ENCODE measurements around the gene C22orf31. TPM values are rescaled to one million over a fixed set of nuclear protein-coding genes. Genes with fewer than 3 reads are reported as not detected.

C22orf31 gene
- polyA plus RNA-seq, 2 of the 4 experiments (the other 2 are of a cell fraction): not detected

GRCh38 chr22:29102300-29102699 lies 40.7 kb upstream of the C22orf31 start:
- 93% methylated on average over 2 of the region's 2 CpGs for WGBS (ENCODE audit: missing lambda C conversion rate)
- ChIA-PET POLR2A (no interaction called here), CTCF (no interaction called here)
- DNase-seq (ENCODE audit: low read depth in 1 of 2, low spot score in 1 of 2) (no peak), FAIRE-seq (no peak), ATAC-seq (no peak)
- Histone ChIP-seq H3K4me2 (no peak overlapping the region), H3K27ac (no peak overlapping the region), H3K9me3 (no peaks in the 10 kb centered on the region), H3K4me3 (no peak overlapping the region), H3K4me1 (no peaks in the 10 kb centered on the region)
- no peak for TF ChIP-seq HMGXB4 (CRISPR knock-in tag; IDR thresholded peaks at IDR 0.05; ENCODE audit: borderline replicate concordance)
- no peak for TF ChIP-seq ZC3H11A (IDR thresholded peaks at IDR 0.05)
- TF ChIP-seq CHD2 (IDR thresholded peaks at IDR 0.05; ENCODE audit: low read length, partially characterized antibody): no peak
- no peak for TF ChIP-seq JUN (IDR thresholded peaks at IDR 0.05)
- TF ChIP-seq MAFK (IDR thresholded peaks at IDR 0.05; ENCODE audit: partially characterized antibody): no peak
- TF ChIP-seq CHD4 (IDR thresholded peaks at IDR 0.05; ENCODE audit: borderline replicate concordance): no peak
- TF ChIP-seq HOXB5 (CRISPR knock-in tag; IDR thresholded peaks at IDR 0.05): no peak
- TF ChIP-seq POLR2A (IDR thresholded peaks at IDR 0.05; ENCODE audit: low read length): no peak
- TF ChIP-seq RARB (CRISPR knock-in tag; IDR thresholded peaks at IDR 0.05): no peak
- no peak for TF ChIP-seq REST (IDR thresholded peaks at IDR 0.05)
- no peak for TF ChIP-seq ELK1 (IDR thresholded peaks at IDR 0.05; ENCODE audit: low read depth, low read length)
- TF ChIP-seq JUNB (IDR thresholded peaks at IDR 0.05): no peak
- no peak for TF ChIP-seq FOSL2 (IDR thresholded peaks at IDR 0.05)
- TF ChIP-seq FOSL2 (CRISPR knock-in tag; IDR thresholded peaks at IDR 0.05): no peak
- no peak for TF ChIP-seq USF2 (IDR thresholded peaks at IDR 0.05)
- TF ChIP-seq ESRRA (IDR thresholded peaks at IDR 0.05; ENCODE audit: borderline replicate concordance, low read length): no peak
- no peak for TF ChIP-seq NR3C1 (IDR thresholded peaks at IDR 0.05)
- no peak for TF ChIP-seq POLR2AphosphoS2 (conservative IDR thresholded peaks at IDR 0.05; ENCODE audit: low read length)
- TF ChIP-seq CBX8 (IDR thresholded peaks at IDR 0.05): no peak

GRCh38 chr22:29098296-29098695 lies 36.7 kb upstream of the C22orf31 start:
- no peak overlapping the region for H3K4me3 ChIP-seq
- POLR2A ChIA-PET: no interaction called here
- H3K27ac ChIP-seq: no peak overlapping the region
- no peaks in the 10 kb centered on the region for H3K9me3 ChIP-seq
- WGBS (ENCODE audit: missing lambda C conversion rate): 91% methylated on average over 2 of the region's 2 CpGs
- DNase-seq (ENCODE audit: low read depth in 1 of 2, low spot score in 1 of 2) (no peak), ATAC-seq (no peak), FAIRE-seq (no peak)
- no peak overlapping the region for H3K4me2 ChIP-seq
- CTCF ChIA-PET: interaction anchor here (0.6 kb wide), 1 partner anchor 13 kb away, joined by 3 read pairs; no protein-coding TSS in a partner anchor
- no peaks in the 10 kb centered on the region for H3K4me1 ChIP-seq
- TF ChIP-seq HEYL (CRISPR knock-in tag; IDR thresholded peaks at IDR 0.05) (no peak), FOSB (CRISPR knock-in tag; IDR thresholded peaks at IDR 0.05) (no peak), BHLHE40 (IDR thresholded peaks at IDR 0.05; ENCODE audit: low read depth, low read length) (no peak), CEBPB (IDR thresholded peaks at IDR 0.05) (no peak), POLR2AphosphoS2 (conservative IDR thresholded peaks at IDR 0.05; ENCODE audit: low read length) (no peak), ZC3H11A (IDR thresholded peaks at IDR 0.05) (no peak), ATOH8 (CRISPR knock-in tag; IDR thresholded peaks at IDR 0.05; ENCODE audit: low read depth) (no peak), RFX5 (IDR thresholded peaks at IDR 0.05) (no peak), ESRRA (IDR thresholded peaks at IDR 0.05; ENCODE audit: borderline replicate concordance, low read length) (no peak), PHF8 (IDR thresholded peaks at IDR 0.05; ENCODE audit: borderline replicate concordance, low read depth) (no peak), MAFK (IDR thresholded peaks at IDR 0.05; ENCODE audit: partially characterized antibody) (no peak), CBX2 (IDR thresholded peaks at IDR 0.05; ENCODE audit: borderline replicate concordance, low read depth) (no peak), EHMT2 (IDR thresholded peaks at IDR 0.05; ENCODE audit: low read depth) (no peak), POLR2A (IDR thresholded peaks at IDR 0.05; ENCODE audit: low read length) (no peak)

All from A549 (cell line).